GM12801 (cell line): ENCODE results near the gene PDE4B.

ENCODE experiments used
- CTCF ChIP-seq: IDR thresholded peaks from one replicate; pipeline ENCODE4 v1.5.1; 2011; ENCODE audit warnings: control low read depth; ENCODE audit not compliant: insufficient read length; ENCODE audit errors: extremely low read depth

Gene PDE4B

GRCh38 chr1:66244429-66244828, 451.7 kb downstream of the PDE4B start:
- no peak for TF ChIP-seq CTCF

GRCh38 chr1:66245691-66246090, 453.0 kb downstream of the PDE4B start:
- no peak for TF ChIP-seq CTCF

- TF ChIP-seq CTCF = no peak
Measured at GRCh38 chr1:66246351-66247269, 453.9 kb downstream of the PDE4B start.

DNA sequence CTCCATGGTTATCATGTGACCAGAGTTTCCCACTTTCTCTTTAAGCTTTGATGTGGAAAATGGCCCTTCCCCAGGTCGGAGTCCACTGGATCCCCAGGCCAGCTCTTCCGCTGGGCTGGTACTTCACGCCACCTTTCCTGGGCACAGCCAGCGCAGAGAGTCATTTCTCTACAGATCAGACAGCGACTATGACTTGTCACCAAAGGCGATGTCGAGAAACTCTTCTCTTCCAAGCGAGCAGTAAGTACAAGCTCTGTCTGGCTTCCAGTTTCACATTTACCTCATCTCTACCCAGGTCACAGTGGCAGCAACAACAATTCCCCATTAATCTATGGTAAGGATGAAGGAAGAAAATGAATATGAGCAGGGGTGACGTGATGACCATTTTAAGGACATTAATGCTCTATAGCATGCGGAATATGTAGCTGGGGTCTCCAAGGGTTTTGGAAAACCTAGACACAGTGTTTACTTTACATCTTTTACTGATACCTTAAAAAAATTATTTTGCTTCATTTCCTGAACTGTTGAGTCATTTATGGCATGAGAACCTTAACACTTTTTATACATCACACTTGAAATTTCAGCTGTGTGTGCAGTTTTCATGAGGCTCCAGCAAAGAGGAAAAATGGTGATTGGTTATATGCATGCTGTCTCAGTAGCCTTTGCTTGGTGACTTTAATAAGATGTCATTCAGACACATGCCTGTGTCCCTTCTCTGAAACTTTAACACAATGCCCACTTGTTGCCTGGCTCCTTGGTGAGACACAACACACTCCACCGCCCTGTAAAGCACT, 454.9 kb downstream of the PDE4B start:
- no peak for TF ChIP-seq CTCF

DNA sequence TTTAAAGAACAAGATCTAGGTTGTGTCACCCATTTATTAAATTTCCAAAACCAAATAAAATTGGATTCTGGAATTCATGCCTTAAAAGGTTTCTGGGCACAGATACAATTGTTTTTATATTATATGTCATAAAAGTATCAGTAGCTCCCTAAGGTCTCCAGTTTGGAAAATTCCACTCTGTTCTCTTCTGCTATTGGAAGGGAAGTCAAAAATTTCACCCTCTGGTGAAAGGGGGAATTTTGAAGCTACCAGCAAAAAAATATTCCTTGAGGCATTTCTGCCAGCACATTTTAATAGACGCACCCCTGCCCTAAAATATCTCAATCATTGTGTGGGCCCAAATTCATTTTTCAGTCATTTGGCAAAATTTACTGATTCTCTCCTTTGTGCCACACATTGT, 455.6 kb downstream of the PDE4B start:
- no peak for TF ChIP-seq CTCF

DNA sequence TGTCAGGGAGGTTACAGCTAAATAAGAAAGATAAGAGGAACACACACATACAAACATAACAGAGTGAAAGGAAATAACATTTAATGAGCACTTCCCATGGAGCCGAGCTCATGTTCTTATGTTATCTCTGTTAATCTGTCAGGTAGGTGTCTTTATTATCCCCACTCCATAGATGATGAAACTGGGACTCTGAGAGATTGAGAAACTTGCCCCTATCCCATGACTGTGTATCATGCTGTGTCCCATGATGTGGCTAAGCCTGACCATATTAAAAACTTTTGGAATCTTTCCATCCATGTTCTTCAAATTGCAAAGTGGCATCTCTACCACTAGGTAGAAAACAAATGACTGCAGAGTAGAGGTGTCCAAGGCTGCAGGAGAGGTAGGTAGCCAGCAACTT, 456.1 kb downstream of the PDE4B start:
- TF ChIP-seq CTCF = no peak

GRCh38 chr1:66250075-66250474, 457.4 kb downstream of the PDE4B start:
- no peak for TF ChIP-seq CTCF
